MG63 (cell line): ENCODE results near the gene IFNL2. TPM values are rescaled to one million over a fixed set of nuclear protein-coding genes. Genes with fewer than 3 reads are reported as not detected.

ENCODE experiments used
- DNase-seq: peaks from one replicate; pipeline ENCODE4 v3.0.0-alpha.2; 2020
- H3K27me3 ChIP-seq: fragments of 250-450 bp; sonication (Bioruptor Pico); 2 replicates; pipeline ENCODE4 v1.5.1; 2020; ENCODE audit warnings: mild to moderate bottlenecking, moderate library complexity
- H3K36me3 ChIP-seq: fragments of 250-450 bp; sonication (Bioruptor Pico); 2 replicates; pipeline ENCODE4 v1.5.1; 2020; ENCODE audit warnings: mild to moderate bottlenecking, moderate library complexity
- H3K4me3 ChIP-seq: fragments of 250-450 bp; sonication (Bioruptor Pico); 2 replicates; pipeline ENCODE4 v1.5.1; 2020; ENCODE audit warnings: mild to moderate bottlenecking, moderate library complexity
- H3K9me3 ChIP-seq: fragments of 250-450 bp; sonication (Bioruptor Pico); 2 replicates; pipeline ENCODE4 v1.5.1; 2020; ENCODE audit warnings: mild to moderate bottlenecking, moderate library complexity
- total RNA-seq: library from RNA; depleted of rRNA; stranded (reverse); fragments of >200 nt; shearing (Covaris generic); gene quantifications from 2 replicates; pipeline ENCODE4 v1.2.3, GENCODE V29; 2014; ENCODE audit warnings: low replicate concordance; rRNA removed

IFNL2 gene
- total RNA-seq, 1 experiment from 2014 or later = not detected

- H3K27me3 ChIP-seq = peaks cover 5% of the 10 kb centered on the region; the same call in 1 of the 2 replicates
- DNase-seq = no peak
- 0 out of 2 replicates have a peak, but pooled peaks cover 2% of the 10 kb centered on the region for H3K36me3 ChIP-seq
- H3K9me3 ChIP-seq = no peaks in the 10 kb centered on the region
- H3K4me3 ChIP-seq = peak overlapping the region; percentile 61
These were observed 51.1 kb downstream of the IFNL2 start for GRCh38 chr19:39319098-39319891.

Other genes starting within 250 kb of the IFNL2 start
- 0.82 TPM in 1 of 2 replicates, not detected in the other for gene FBXO27, start 235.8 kb upstream of the IFNL2 start, total RNA-seq
- gene ACP7, start 184.0 kb upstream of the IFNL2 start, total RNA-seq = not detected in 2 replicates
- gene PAK4, start 142.6 kb upstream of the IFNL2 start, total RNA-seq = 3.0 and 8.5 TPM in 2 replicates
- gene NCCRP1, start 71.4 kb upstream of the IFNL2 start, total RNA-seq = not detected in 2 replicates
- not detected in 2 replicates for gene SYCN, start 64.1 kb upstream of the IFNL2 start, total RNA-seq
- not detected in 2 replicates for gene IFNL3, start 23.4 kb upstream of the IFNL2 start, total RNA-seq
- gene IFNL4, start 19.5 kb upstream of the IFNL2 start, total RNA-seq = not detected in 2 replicates
- gene IFNL1, start 28.0 kb downstream of the IFNL2 start, total RNA-seq = not detected in 2 replicates
- 0.07 and 0.23 TPM in 2 replicates for gene LRFN1, start 52.5 kb downstream of the IFNL2 start, total RNA-seq
- gene GMFG, start 67.6 kb downstream of the IFNL2 start, total RNA-seq = not detected in 2 replicates
- 27.5 and 37.0 TPM in 2 replicates for gene SAMD4B, start 74.0 kb downstream of the IFNL2 start, total RNA-seq
- 62.0 and 62.4 TPM in 2 replicates for gene PAF1, start 122.7 kb downstream of the IFNL2 start, total RNA-seq
- gene MED29, start 123.0 kb downstream of the IFNL2 start, total RNA-seq = 18.1 and 26.5 TPM in 2 replicates
- 0.66 and 1.4 TPM in 2 replicates for gene ZFP36, start 138.5 kb downstream of the IFNL2 start, total RNA-seq
- 3.0 and 12.4 TPM in 2 replicates for gene PLEKHG2, start 144.3 kb downstream of the IFNL2 start, total RNA-seq
- gene RPS16, start 167.6 kb downstream of the IFNL2 start, total RNA-seq = 95.9 and 97.8 TPM in 2 replicates
- 55.9 and 102 TPM in 2 replicates for gene SUPT5H, start 177.2 kb downstream of the IFNL2 start, total RNA-seq
- 166 and 218 TPM in 2 replicates for gene TIMM50, start 212.4 kb downstream of the IFNL2 start, total RNA-seq
- gene DLL3, start 230.6 kb downstream of the IFNL2 start, total RNA-seq = 1.7 and 5.6 TPM in 2 replicates
- gene SELENOV, start 246.7 kb downstream of the IFNL2 start, total RNA-seq = not detected in 2 replicates